Body of pancreas (tissue), 4 donors: ENCODE data around the gene SKI. TPM values are rescaled to one million over a fixed set of nuclear protein-coding genes. Genes with fewer than 3 reads are reported as not detected.

Experiments used
- ATAC-seq: fragments of 150-250 bp; one replicate; pipeline ENCODE4 v1.9.1; 2016
- DNase-seq, 4 donors: peaks; one replicate each; pipeline ENCODE4 v3.0.0-alpha.2; 2019
- H3K27ac ChIP-seq, 4 donors: fragments of 200-600 bp; sonication (generic); 1 replicate in 3 of 4; 2 replicates in 1 of 4; pipeline versions ENCODE4 v1.5.1 to v1.6.1; 2016 to 2019; ENCODE audit warnings: mild to moderate bottlenecking in 1 of 4, mixed read lengths in 1 of 4, moderate library complexity in 1 of 4
- H3K27me3 ChIP-seq, 2 donors: fragments of 200-600 bp; sonication (generic); one replicate each; pipeline ENCODE4 v1.6.0; 2016; ENCODE audit warnings: mild to moderate bottlenecking in 1 of 2
- H3K36me3 ChIP-seq, 2 donors: fragments of 200-600 bp; sonication (generic); replicated peaks in 1 of 2; 2 replicates each; pipeline ENCODE4 v1.5.1; 2016; ENCODE audit warnings: low read depth in 2 of 2; ENCODE audit not compliant: insufficient read depth in 1 of 2
- H3K4me1 ChIP-seq: fragments of 200-600 bp; sonication (generic); one replicate; pipeline ENCODE4 v1.6.0; 2016
- H3K4me3 ChIP-seq, 2 donors: fragments of 200-600 bp; sonication (generic); 1 replicate in 1 of 2; 2 replicates in 1 of 2; pipeline ENCODE4 v1.5.1; 2016 to 2019
- H3K9me3 ChIP-seq, 3 donors: fragments of 200-600 bp; sonication (generic); 1 replicate in 2 of 3; 2 replicates in 1 of 3; pipeline ENCODE4 v1.5.1; 2016
- POLR2A ChIP-seq, 3 donors: fragments of 450-650 bp; IDR thresholded peaks; one replicate each; pipeline ENCODE4 v1.6.1; 2016; ENCODE audit warnings: antibody characterized with exemption in 3 of 3, mild to moderate bottlenecking in 2 of 3
- WGBS, 2 donors: methylation state at CpG; one replicate each; pipeline ENCODE4 v1.1.5; 2017; 5-methylcytosine and 5-hydroxymethylcytosine counted together
- intact Hi-C: fragments of 100-400 bp; cut with DNase I; formaldehyde crosslinking; loops from one replicate; pipeline ENCODE4 v1.15.1; 2023
- total RNA-seq, 2 donors: library from RNA; depleted of rRNA; stranded (reverse); fragments of >200 nt; gene quantifications; one replicate each; pipeline ENCODE4 v1.1.0, GENCODE V29; 2016
- TF ChIP-seq, protein P1 (sequence below), 7 experiments: fragments of 450-650 bp in 4 of 7; fragments of 200-600 bp in 3 of 7; sonication (generic) in 3 of 7; IDR thresholded peaks; one replicate each; pipeline ENCODE4 v1.5.1; 2016 to 2019; ENCODE audit warnings: antibody characterized with exemption in 7 of 7

SKI gene
- total RNA-seq, 2 donors from 2014 or later = 15.8 to 33.0 TPM

DNA sequence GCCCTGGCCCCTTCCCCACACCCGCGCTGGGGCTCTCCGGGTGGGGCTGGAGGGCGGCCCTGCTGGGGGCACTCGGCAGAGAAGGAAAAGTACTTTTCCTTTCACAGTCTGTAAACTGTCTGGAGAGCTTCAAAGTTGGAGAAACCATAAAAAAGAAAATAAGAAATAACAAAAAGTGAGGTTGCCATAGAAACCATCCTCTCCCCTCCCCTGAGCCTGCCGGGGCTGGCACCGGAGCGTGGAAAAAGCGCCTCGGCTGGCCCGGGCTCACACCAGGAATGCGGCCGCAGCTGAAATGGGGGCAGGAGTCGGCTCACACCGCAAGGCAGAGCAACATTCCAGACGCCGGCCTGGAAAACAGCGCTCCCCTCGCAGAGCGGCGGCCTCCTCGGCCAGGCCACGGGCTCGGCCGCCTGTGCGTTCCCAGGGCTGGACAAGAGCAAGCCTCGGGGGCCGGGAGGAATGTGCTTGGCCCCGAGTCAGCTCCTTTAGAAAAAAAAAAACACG lies 94.0 kb downstream of the SKI start:
- Histone ChIP-seq H3K36me3 (no peaks in the 10 kb centered on the region), H3K9me3 (no peaks in the 10 kb centered on the region), H3K4me1 (peaks cover 21% of the 10 kb centered on the region), H3K27me3 (no peaks in the 10 kb centered on the region), H3K27ac (peak overlapping the region; percentile 45 to 69 (median 56)), H3K4me3 (no peak overlapping the region)
- intact Hi-C loops = no loop called here
- WGBS, 2 donors = 22 to 25% methylated on average over 19 to 30 of the region's 30 CpGs
- TF ChIP-seq, protein P1, sequence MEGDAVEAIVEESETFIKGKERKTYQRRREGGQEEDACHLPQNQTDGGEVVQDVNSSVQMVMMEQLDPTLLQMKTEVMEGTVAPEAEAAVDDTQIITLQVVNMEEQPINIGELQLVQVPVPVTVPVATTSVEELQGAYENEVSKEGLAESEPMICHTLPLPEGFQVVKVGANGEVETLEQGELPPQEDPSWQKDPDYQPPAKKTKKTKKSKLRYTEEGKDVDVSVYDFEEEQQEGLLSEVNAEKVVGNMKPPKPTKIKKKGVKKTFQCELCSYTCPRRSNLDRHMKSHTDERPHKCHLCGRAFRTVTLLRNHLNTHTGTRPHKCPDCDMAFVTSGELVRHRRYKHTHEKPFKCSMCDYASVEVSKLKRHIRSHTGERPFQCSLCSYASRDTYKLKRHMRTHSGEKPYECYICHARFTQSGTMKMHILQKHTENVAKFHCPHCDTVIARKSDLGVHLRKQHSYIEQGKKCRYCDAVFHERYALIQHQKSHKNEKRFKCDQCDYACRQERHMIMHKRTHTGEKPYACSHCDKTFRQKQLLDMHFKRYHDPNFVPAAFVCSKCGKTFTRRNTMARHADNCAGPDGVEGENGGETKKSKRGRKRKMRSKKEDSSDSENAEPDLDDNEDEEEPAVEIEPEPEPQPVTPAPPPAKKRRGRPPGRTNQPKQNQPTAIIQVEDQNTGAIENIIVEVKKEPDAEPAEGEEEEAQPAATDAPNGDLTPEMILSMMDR (IDR thresholded peaks at IDR 0.05) = no peak
- TF ChIP-seq POLR2A (IDR thresholded peaks at IDR 0.05) = peak in 2 of 3 donors; percentile 12 to 35
- ATAC-seq = peak; percentile 79
- peak; percentile 52 to 72 (median 64) for DNase-seq

DNA sequence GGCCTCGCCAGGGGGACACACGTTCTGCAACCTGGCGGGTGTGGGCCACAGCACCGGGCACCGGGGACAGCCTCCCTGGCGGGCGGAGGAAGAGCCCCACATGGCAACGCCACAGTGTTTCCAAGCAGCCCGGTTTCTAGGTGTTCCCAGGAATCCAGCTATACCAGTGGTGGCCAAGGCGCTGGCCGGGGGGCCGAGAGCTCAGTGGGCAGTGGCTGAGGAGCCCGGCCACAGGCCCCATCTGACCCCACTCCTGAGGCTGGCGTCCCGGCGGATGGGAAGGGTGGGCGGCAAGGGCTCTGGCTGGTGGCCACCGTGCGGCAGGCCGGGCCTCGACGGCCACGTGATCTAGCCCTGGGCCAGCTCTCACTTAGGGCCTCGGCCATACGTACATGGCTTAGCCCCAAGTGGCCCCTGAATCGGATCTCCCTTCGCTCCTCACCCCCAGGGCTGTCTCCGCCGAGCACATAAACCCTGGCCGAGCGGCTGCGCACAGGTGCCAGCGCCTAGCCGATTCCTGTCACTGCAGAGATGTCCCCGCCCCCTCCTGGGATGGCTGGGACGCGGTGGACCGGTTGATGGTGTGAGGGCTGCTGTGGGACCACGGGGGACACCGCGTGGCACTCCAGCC lies 94.6 kb downstream of the SKI start:
- intact Hi-C loops = no loop called here

DNA sequence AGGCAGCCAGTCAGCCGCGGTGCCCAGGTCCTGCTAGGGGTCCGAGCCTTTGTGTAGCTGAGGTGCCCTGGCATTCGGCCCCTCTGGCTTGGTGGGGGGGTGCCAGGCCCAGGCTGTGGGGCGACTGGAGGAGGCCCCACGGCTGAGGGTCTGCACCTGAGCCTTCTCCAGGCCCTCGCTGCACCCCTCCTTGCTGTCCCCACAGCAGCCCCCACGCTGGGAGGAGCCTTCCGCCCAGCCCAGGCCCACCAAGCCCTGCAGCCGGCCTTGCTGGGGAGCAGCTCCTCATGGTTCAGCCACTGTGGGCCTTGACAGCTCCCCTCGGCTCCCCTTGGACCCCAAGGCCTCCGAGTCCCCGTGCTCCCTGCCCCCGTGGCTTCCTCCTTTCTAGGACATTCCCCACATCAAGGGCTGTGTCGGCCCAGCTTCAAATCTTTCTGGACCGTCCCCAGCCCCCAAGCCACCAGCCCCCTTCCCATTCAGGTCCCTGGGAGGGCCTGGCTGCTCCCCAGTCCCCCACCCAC lies 95.4 kb downstream of the SKI start:
- Histone ChIP-seq H3K27ac (peak overlapping the region in 1 of 4 donors; percentile 69), H3K4me1 (peaks cover 19% of the 10 kb centered on the region), H3K9me3 (no peaks in the 10 kb centered on the region), H3K4me3 (no peak overlapping the region), H3K27me3 (no peaks in the 10 kb centered on the region), H3K36me3 (no peaks in the 10 kb centered on the region)
- WGBS, 2 donors = 79 to 84% methylated on average over 6 to 12 of the region's 16 CpGs
- no peak for TF ChIP-seq POLR2A (IDR thresholded peaks at IDR 0.05)
- TF ChIP-seq, protein P1 (IDR thresholded peaks at IDR 0.05) = no peak
- intact Hi-C loops = no loop called here
- DNase-seq (no peak), ATAC-seq (no peak)

More for the DNA sequence above, 94.6 kb downstream of the SKI start:
- Histone ChIP-seq H3K27ac (peak overlapping the region; percentile 22 to 69 (median 56)), H3K9me3 (no peaks in the 10 kb centered on the region), H3K4me3 (no peak overlapping the region), H3K27me3 (no peaks in the 10 kb centered on the region), H3K36me3 (no peaks in the 10 kb centered on the region), H3K4me1 (peaks cover 21% of the 10 kb centered on the region)
- DNase-seq = peak in 3 of 4 donors; percentile 44 to 57 (median 53)
- 61 to 80% methylated on average over 2 to 39 of the region's 41 CpGs for WGBS, 2 donors
- TF ChIP-seq, protein P1 (IDR thresholded peaks at IDR 0.05) = no peak
- no peak for TF ChIP-seq POLR2A (IDR thresholded peaks at IDR 0.05)
- peak; percentile 61 for ATAC-seq

DNA sequence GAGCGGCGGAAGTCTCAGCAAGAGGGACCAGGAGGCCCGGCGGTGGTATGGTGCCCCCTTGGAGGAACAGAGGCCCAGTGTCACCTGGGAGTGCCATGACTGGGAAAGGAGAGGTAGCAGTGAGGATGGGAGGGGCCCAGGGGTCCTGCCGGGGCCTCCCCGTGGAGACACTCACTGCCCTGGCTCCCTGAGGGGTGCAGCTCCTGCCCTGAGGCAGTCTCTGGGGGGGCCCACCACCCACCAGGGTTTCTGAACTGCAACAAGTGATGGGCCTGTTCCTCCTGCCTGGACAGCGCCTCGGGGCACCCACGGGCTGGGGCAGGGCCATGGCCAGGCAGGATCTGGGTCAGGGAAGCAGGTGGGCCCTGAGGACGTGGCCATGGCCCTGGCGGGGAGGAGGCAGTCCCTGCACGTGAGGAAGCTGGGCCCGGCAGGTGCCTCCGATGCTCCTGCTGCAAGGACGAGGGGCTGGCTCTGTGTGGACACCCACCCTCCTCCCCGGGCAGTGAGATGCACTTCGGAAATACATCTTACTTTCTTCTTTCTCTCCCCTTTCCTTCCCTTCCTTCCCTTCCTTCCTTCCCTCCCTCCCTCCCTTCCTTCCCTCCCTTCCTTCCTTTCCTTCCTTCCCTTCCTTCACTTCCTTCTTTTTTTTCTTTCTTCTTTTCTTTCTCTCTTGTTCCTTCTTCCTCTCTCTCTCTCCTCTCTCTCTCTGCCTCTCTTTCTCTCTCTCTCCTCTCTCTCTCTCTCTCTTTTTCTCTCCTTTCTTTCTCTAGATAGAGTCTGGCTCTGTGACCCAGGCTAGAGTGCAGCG lies 96.6 kb downstream of the SKI start:
- no peak for DNase-seq
- TF ChIP-seq POLR2A (IDR thresholded peaks at IDR 0.05) = no peak
- TF ChIP-seq, protein P1 (IDR thresholded peaks at IDR 0.05) = no peak
- intact Hi-C loops = no loop called here
- H3K4me3 ChIP-seq = no peak overlapping the region
- no peaks in the 10 kb centered on the region for H3K27me3 ChIP-seq
- H3K4me1 ChIP-seq = peaks cover 14% of the 10 kb centered on the region
- H3K27ac ChIP-seq = no peak overlapping the region
- 77 to 88% methylated on average over 13 to 15 of the region's 18 CpGs for WGBS, 2 donors
- no peaks in the 10 kb centered on the region for H3K36me3 ChIP-seq
- H3K9me3 ChIP-seq = no peaks in the 10 kb centered on the region
- ATAC-seq = no peak
